GM23338 (cell line): ENCODE data around the gene TLX3. TPM values are rescaled to one million over a fixed set of nuclear protein-coding genes. Genes with fewer than 3 reads are reported as not detected.

ENCODE experiments used
- ATAC-seq: fragments of 200-7000 bp; cut with Tn5 transposase; 3 replicates; pipeline ENCODE4 v1.9.1; 2020
- DNase-seq: peaks from one replicate; pipeline ENCODE4 v3.0.0-alpha.2; 2015; ENCODE audit warnings: low spot score
- H2AFZ ChIP-seq: fragments of 200-600 bp; sonication (generic); 2 replicates; pipeline ENCODE4 v1.8.0; 2016; ENCODE audit warnings: antibody characterized with exemption, mild to moderate bottlenecking, moderate library complexity
- H3F3A ChIP-seq: fragments of 200-600 bp; sonication (generic); replicated peaks from 2 replicates; pipeline ENCODE4 v1.8.0; 2017; ENCODE audit warnings: antibody characterized with exemption, mixed run types, low read depth
- H3K27ac ChIP-seq: fragments of 200-600 bp; sonication (generic); 2 replicates; pipeline ENCODE4 v1.6.1; 2016; ENCODE audit warnings: low read depth
- H3K27me3 ChIP-seq: fragments of 200-600 bp; sonication (generic); 2 replicates; pipeline ENCODE4 v1.8.0; 2016; ENCODE audit warnings: mild to moderate bottlenecking, mixed run types, moderate library complexity; ENCODE audit not compliant: insufficient read depth
- H3K36me3 ChIP-seq: fragments of 200-600 bp; sonication (generic); 2 replicates; pipeline ENCODE4 v1.8.0; 2016; ENCODE audit warnings: mild to moderate bottlenecking; ENCODE audit not compliant: insufficient read depth
- H3K4me1 ChIP-seq: fragments of 200-600 bp; sonication (generic); 2 replicates; pipeline ENCODE4 v1.8.0; 2016; ENCODE audit warnings: mild to moderate bottlenecking, moderate library complexity; ENCODE audit not compliant: insufficient read depth
- H3K4me2 ChIP-seq: fragments of 200-600 bp; sonication (generic); 2 replicates; pipeline ENCODE4 v1.7.1; 2017; ENCODE audit warnings: mixed run types
- H3K4me3 ChIP-seq: fragments of 200-600 bp; sonication (generic); 2 replicates; pipeline ENCODE4 v1.6.1; 2016; ENCODE audit warnings: mixed run types
- H3K79me2 ChIP-seq: fragments of 200-600 bp; sonication (generic); replicated peaks from 2 replicates; pipeline ENCODE4 v1.8.0; 2017; ENCODE audit warnings: mild to moderate bottlenecking; ENCODE audit not compliant: insufficient read depth
- H3K9me2 ChIP-seq: fragments of 200-600 bp; sonication (generic); 2 replicates; pipeline ENCODE4 v1.8.0; 2017; ENCODE audit not compliant: insufficient read depth
- H4K20me1 ChIP-seq: fragments of 200-600 bp; sonication (generic); replicated peaks from 2 replicates; pipeline ENCODE4 v1.8.0; 2017; ENCODE audit warnings: mild to moderate bottlenecking; ENCODE audit not compliant: insufficient read depth
- H3K27ac Mint-ChIP-seq: 2 replicates; pipeline ENCODE4 v1.8.0; 2020; ENCODE audit warnings: inconsistent platforms, mild to moderate bottlenecking, moderate library complexity, mixed read lengths
- H3K27me3 Mint-ChIP-seq: 3 replicates; pipeline ENCODE4 v1.8.0; 2022; ENCODE audit warnings: low read depth, mild to moderate bottlenecking, moderate library complexity, mixed read lengths, inconsistent platforms; ENCODE audit not compliant: insufficient read depth, poor library complexity
- H3K36me3 Mint-ChIP-seq: 3 replicates; pipeline ENCODE4 v1.8.0; 2021; ENCODE audit warnings: low read depth, mild to moderate bottlenecking, inconsistent platforms, moderate library complexity, mixed read lengths
- H3K4me1 Mint-ChIP-seq: 3 replicates; pipeline ENCODE4 v1.8.0; 2020; ENCODE audit warnings: mild to moderate bottlenecking, inconsistent platforms, mixed read lengths
- H3K4me3 Mint-ChIP-seq: 3 replicates; pipeline ENCODE4 v1.8.0; 2021; ENCODE audit warnings: moderate library complexity, mild to moderate bottlenecking, inconsistent platforms, mixed read lengths
- H3K9me3 Mint-ChIP-seq: 3 replicates; pipeline ENCODE4 v1.8.0; 2020; ENCODE audit warnings: moderate library complexity, mild to moderate bottlenecking, inconsistent platforms, mixed read lengths
- CREB1 ChIP-seq: fragments of 250-450 bp; sonication (Bioruptor Pico); IDR thresholded peaks from 2 replicates; pipeline ENCODE4 v1.5.0; 2020; ENCODE audit warnings: low read depth, mild to moderate bottlenecking, moderate library complexity
- EZH2 ChIP-seq: fragments of 200-600 bp; sonication (generic); IDR thresholded peaks from one replicate; pipeline ENCODE4 v1.8.0; 2017; ENCODE audit warnings: antibody characterized with exemption, mild to moderate bottlenecking, low read depth; ENCODE audit not compliant: unreplicated experiment
- EZH2phosphoT487 ChIP-seq: fragments of 200-600 bp; sonication (generic); IDR thresholded peaks from one replicate; pipeline ENCODE4 v1.8.1; 2018; ENCODE audit warnings: antibody characterized with exemption; ENCODE audit not compliant: unreplicated experiment
- JUNB ChIP-seq: IDR thresholded peaks from one replicate; pipeline ENCODE4 v1.6.1; 2016; ENCODE audit warnings: antibody characterized with exemption; ENCODE audit not compliant: unreplicated experiment
- NANOG ChIP-seq: IDR thresholded peaks from 2 replicates; pipeline ENCODE4 v1.6.1; 2016; ENCODE audit warnings: antibody characterized with exemption, borderline replicate concordance
- POLR2AphosphoS5 ChIP-seq: IDR thresholded peaks from 2 replicates; pipeline ENCODE4 v1.6.1; 2016; ENCODE audit warnings: antibody characterized with exemption, low read depth
- STAT1 ChIP-seq: IDR thresholded peaks from one replicate; pipeline ENCODE4 v1.6.1; 2016; ENCODE audit warnings: antibody characterized with exemption; ENCODE audit not compliant: unreplicated experiment
- ZNF114 ChIP-seq: fragments of 250-450 bp; sonication (Bioruptor Pico); IDR thresholded peaks from 2 replicates; pipeline ENCODE4 v1.5.0; 2020; ENCODE audit warnings: mild to moderate bottlenecking, moderate library complexity
- ZNF331 ChIP-seq: fragments of 250-450 bp; sonication (Bioruptor Pico); IDR thresholded peaks from 2 replicates; pipeline ENCODE4 v1.5.0; 2020; ENCODE audit warnings: low read depth, mild to moderate bottlenecking, moderate library complexity
- polyA plus RNA-seq: library from polyadenylated mRNA; unstranded; fragments of >200 nt; fragmentation: Nextera tagmentation; extraction: Ambion mirVana; gene quantifications from 2 replicates; pipeline ENCODE4 v1.2.1, GENCODE V29; 2016
- total RNA-seq: library from RNA; depleted of rRNA; stranded (reverse); fragments of >200 nt; shearing (Covaris generic); gene quantifications from 2 replicates; pipeline ENCODE4 v1.2.3, GENCODE V29; 2014
- TF ChIP-seq, protein P1 (sequence below), 2 experiments: fragments of 200-600 bp in 1 of 2; sonication (generic) in 1 of 2; conservative IDR thresholded peaks; 2 replicates each; pipeline versions ENCODE4 v1.5.1 to v1.6.1; 2016 to 2017; ENCODE audit warnings: antibody characterized with exemption in 2 of 2, low read depth in 2 of 2, mild to moderate bottlenecking in 2 of 2, moderate library complexity in 1 of 2
- TF ChIP-seq, protein P2 (sequence below): IDR thresholded peaks from 2 replicates; pipeline ENCODE4 v1.6.1; 2016; ENCODE audit warnings: antibody characterized with exemption
- TF ChIP-seq, protein P3 (sequence below): IDR thresholded peaks from one replicate; pipeline ENCODE4 v1.6.1; 2018; ENCODE audit warnings: antibody characterized with exemption; ENCODE audit not compliant: unreplicated experiment
- TF ChIP-seq, protein P4 (sequence below): fragments of 250-450 bp; sonication (Bioruptor Pico); IDR thresholded peaks from 2 replicates; pipeline ENCODE4 v1.5.0; 2020; ENCODE audit warnings: mild to moderate bottlenecking, moderate library complexity

The TLX3 gene
- total and polyA plus RNA-seq, 2 experiments from 2014 or later = 0.83 TPM; not detected in 1

DNA sequence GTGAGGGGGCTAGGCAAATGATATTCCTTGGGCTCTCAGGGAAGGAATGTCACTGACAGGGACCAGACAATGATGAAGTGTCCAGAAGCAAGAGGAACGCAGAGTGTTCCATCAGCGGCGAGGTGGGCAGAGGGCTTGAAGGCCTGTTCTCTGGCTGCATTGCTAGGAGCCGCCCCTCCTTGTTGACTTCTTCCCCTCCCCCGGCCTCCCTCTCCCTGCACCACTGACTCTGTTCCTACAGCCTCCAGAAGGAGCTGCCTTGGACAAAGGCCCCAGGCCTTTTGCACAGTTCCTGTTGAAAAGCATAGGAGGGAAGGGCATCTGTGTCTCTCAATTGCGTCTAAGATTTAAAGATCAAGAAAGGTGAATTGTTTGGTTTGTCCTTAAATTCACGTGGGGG lies 12.4 kb downstream of the TLX3 start:
- Histone ChIP-seq H2AFZ (no peak overlapping the region), H3K4me2 (no peak overlapping the region), H3F3A (peaks cover 15% of the 10 kb centered on the region), H3K27ac (no peak overlapping the region), H3K36me3 (no peaks in the 10 kb centered on the region), H3K9me2 (no peaks in the 10 kb centered on the region), H3K4me1 (peaks cover 41% of the 10 kb centered on the region), H4K20me1 (peaks cover 5% of the 10 kb centered on the region), H3K27me3 (peaks cover 81% of the 10 kb centered on the region), H3K79me2 (no peaks in the 10 kb centered on the region), H3K4me3 (no peak overlapping the region)
- ATAC-seq (no peak), DNase-seq (peak; percentile 24)
- no peaks in the 10 kb centered on the region for H3K36me3 Mint-ChIP-seq
- H3K9me3 Mint-ChIP-seq = peaks cover 6% of the 10 kb centered on the region; the same call in 1 of the 3 replicates
- TF ChIP-seq NANOG = no peak
- no peak for TF ChIP-seq EZH2phosphoT487
- no peak for TF ChIP-seq POLR2AphosphoS5
- no peak for TF ChIP-seq EZH2
- TF ChIP-seq, protein P1, sequence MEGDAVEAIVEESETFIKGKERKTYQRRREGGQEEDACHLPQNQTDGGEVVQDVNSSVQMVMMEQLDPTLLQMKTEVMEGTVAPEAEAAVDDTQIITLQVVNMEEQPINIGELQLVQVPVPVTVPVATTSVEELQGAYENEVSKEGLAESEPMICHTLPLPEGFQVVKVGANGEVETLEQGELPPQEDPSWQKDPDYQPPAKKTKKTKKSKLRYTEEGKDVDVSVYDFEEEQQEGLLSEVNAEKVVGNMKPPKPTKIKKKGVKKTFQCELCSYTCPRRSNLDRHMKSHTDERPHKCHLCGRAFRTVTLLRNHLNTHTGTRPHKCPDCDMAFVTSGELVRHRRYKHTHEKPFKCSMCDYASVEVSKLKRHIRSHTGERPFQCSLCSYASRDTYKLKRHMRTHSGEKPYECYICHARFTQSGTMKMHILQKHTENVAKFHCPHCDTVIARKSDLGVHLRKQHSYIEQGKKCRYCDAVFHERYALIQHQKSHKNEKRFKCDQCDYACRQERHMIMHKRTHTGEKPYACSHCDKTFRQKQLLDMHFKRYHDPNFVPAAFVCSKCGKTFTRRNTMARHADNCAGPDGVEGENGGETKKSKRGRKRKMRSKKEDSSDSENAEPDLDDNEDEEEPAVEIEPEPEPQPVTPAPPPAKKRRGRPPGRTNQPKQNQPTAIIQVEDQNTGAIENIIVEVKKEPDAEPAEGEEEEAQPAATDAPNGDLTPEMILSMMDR (conservative IDR thresholded peaks at IDR 0.05; ENCODE audit: low read depth in 2 of 2) = no peak
- no peak for TF ChIP-seq JUNB
- no peak for TF ChIP-seq CREB1 (CRISPR knock-in tag)
- TF ChIP-seq, protein P2, sequence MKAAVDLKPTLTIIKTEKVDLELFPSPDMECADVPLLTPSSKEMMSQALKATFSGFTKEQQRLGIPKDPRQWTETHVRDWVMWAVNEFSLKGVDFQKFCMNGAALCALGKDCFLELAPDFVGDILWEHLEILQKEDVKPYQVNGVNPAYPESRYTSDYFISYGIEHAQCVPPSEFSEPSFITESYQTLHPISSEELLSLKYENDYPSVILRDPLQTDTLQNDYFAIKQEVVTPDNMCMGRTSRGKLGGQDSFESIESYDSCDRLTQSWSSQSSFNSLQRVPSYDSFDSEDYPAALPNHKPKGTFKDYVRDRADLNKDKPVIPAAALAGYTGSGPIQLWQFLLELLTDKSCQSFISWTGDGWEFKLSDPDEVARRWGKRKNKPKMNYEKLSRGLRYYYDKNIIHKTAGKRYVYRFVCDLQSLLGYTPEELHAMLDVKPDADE = no peak
- TF ChIP-seq, protein P3, sequence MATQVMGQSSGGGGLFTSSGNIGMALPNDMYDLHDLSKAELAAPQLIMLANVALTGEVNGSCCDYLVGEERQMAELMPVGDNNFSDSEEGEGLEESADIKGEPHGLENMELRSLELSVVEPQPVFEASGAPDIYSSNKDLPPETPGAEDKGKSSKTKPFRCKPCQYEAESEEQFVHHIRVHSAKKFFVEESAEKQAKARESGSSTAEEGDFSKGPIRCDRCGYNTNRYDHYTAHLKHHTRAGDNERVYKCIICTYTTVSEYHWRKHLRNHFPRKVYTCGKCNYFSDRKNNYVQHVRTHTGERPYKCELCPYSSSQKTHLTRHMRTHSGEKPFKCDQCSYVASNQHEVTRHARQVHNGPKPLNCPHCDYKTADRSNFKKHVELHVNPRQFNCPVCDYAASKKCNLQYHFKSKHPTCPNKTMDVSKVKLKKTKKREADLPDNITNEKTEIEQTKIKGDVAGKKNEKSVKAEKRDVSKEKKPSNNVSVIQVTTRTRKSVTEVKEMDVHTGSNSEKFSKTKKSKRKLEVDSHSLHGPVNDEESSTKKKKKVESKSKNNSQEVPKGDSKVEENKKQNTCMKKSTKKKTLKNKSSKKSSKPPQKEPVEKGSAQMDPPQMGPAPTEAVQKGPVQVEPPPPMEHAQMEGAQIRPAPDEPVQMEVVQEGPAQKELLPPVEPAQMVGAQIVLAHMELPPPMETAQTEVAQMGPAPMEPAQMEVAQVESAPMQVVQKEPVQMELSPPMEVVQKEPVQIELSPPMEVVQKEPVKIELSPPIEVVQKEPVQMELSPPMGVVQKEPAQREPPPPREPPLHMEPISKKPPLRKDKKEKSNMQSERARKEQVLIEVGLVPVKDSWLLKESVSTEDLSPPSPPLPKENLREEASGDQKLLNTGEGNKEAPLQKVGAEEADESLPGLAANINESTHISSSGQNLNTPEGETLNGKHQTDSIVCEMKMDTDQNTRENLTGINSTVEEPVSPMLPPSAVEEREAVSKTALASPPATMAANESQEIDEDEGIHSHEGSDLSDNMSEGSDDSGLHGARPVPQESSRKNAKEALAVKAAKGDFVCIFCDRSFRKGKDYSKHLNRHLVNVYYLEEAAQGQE = no peak
- TF ChIP-seq STAT1 = no peak
- TF ChIP-seq ZNF331 (CRISPR knock-in tag) = no peak
- no peak for TF ChIP-seq ZNF114 (CRISPR knock-in tag)
- TF ChIP-seq, protein P4, sequence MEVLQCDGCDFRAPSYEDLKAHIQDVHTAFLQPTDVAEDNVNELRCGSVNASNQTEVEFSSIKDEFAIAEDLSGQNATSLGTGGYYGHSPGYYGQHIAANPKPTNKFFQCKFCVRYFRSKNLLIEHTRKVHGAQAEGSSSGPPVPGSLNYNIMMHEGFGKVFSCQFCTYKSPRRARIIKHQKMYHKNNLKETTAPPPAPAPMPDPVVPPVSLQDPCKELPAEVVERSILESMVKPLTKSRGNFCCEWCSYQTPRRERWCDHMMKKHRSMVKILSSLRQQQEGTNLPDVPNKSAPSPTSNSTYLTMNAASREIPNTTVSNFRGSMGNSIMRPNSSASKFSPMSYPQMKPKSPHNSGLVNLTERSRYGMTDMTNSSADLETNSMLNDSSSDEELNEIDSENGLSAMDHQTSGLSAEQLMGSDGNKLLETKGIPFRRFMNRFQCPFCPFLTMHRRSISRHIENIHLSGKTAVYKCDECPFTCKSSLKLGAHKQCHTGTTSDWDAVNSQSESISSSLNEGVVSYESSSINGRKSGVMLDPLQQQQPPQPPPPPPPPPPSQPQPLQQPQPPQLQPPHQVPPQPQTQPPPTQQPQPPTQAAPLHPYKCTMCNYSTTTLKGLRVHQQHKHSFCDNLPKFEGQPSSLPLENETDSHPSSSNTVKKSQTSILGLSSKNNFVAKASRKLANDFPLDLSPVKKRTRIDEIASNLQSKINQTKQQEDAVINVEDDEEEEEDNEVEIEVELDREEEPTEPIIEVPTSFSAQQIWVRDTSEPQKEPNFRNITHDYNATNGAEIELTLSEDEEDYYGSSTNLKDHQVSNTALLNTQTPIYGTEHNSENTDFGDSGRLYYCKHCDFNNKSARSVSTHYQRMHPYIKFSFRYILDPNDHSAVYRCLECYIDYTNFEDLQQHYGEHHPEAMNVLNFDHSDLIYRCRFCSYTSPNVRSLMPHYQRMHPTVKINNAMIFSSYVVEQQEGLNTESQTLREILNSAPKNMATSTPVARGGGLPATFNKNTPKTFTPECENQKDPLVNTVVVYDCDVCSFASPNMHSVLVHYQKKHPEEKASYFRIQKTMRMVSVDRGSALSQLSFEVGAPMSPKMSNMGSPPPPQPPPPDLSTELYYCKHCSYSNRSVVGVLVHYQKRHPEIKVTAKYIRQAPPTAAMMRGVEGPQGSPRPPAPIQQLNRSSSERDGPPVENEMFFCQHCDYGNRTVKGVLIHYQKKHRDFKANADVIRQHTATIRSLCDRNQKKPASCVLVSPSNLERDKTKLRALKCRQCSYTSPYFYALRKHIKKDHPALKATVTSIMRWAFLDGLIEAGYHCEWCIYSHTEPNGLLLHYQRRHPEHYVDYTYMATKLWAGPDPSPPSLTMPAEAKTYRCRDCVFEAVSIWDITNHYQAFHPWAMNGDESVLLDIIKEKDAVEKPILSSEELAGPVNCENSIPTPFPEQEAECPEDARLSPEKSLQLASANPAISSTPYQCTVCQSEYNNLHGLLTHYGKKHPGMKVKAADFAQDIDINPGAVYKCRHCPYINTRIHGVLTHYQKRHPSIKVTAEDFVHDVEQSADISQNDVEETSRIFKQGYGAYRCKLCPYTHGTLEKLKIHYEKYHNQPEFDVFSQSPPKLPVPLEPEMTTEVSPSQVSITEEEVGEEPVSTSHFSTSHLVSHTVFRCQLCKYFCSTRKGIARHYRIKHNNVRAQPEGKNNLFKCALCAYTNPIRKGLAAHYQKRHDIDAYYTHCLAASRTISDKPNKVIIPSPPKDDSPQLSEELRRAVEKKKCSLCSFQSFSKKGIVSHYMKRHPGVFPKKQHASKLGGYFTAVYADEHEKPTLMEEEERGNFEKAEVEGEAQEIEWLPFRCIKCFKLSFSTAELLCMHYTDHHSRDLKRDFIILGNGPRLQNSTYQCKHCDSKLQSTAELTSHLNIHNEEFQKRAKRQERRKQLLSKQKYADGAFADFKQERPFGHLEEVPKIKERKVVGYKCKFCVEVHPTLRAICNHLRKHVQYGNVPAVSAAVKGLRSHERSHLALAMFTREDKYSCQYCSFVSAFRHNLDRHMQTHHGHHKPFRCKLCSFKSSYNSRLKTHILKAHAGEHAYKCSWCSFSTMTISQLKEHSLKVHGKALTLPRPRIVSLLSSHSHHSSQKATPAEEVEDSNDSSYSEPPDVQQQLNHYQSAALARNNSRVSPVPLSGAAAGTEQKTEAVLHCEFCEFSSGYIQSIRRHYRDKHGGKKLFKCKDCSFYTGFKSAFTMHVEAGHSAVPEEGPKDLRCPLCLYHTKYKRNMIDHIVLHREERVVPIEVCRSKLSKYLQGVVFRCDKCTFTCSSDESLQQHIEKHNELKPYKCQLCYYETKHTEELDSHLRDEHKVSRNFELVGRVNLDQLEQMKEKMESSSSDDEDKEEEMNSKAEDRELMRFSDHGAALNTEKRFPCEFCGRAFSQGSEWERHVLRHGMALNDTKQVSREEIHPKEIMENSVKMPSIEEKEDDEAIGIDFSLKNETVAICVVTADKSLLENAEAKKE (CRISPR knock-in tag) = no peak
- H3K27ac Mint-ChIP-seq = no peak overlapping the region
- no peak overlapping the region for H3K4me3 Mint-ChIP-seq
- H3K27me3 Mint-ChIP-seq = peaks cover 68% of the 10 kb centered on the region
- peaks cover 32% of the 10 kb centered on the region for H3K4me1 Mint-ChIP-seq
